Liver (tissue), 9 donors: ENCODE data around the gene C3orf18. TPM values are rescaled to one million over a fixed set of nuclear protein-coding genes. Genes with fewer than 3 reads are reported as not detected.

Experiments
- DNase-seq: peaks from one replicate; pipeline ENCODE4 v3.0.0-alpha.2; 2017; ENCODE audit warnings: low spot score
- H3K27ac ChIP-seq, 2 donors: one replicate each; pipeline ENCODE4 v1.7.0; 2013; ENCODE audit warnings: inconsistent platforms in 2 of 2, low read length in 2 of 2, control low read depth in 1 of 2, low read depth in 1 of 2, mild to moderate bottlenecking in 1 of 2
- H3K27me3 ChIP-seq, 4 donors: one replicate each; pipeline versions ENCODE4 v1.6.1 to v1.7.0; 2013; ENCODE audit warnings: low read length in 3 of 4, inconsistent platforms in 1 of 4, mild to moderate bottlenecking in 1 of 4, moderate library complexity in 1 of 4; ENCODE audit not compliant: control insufficient read depth in 4 of 4, insufficient read depth in 4 of 4
- H3K36me3 ChIP-seq, 4 donors: one replicate each; pipeline versions ENCODE4 v1.6.1 to v1.7.0; 2013; ENCODE audit warnings: low read length in 3 of 4, mild to moderate bottlenecking in 3 of 4, low read depth in 1 of 4, moderate library complexity in 1 of 4; ENCODE audit not compliant: control insufficient read depth in 4 of 4, insufficient read depth in 3 of 4
- H3K4me1 ChIP-seq, 4 donors: one replicate each; pipeline versions ENCODE4 v1.6.1 to v1.7.0; 2013; ENCODE audit warnings: low read length in 3 of 4, mild to moderate bottlenecking in 3 of 4, moderate library complexity in 1 of 4; ENCODE audit not compliant: control insufficient read depth in 4 of 4, insufficient read depth in 4 of 4
- H3K4me3 ChIP-seq, 3 donors: one replicate each; pipeline versions ENCODE4 v1.6.1 to v1.7.0; 2013; ENCODE audit warnings: low read length in 3 of 3, control low read depth in 1 of 3, low read depth in 1 of 3, mild to moderate bottlenecking in 1 of 3
- H3K9ac ChIP-seq, 2 donors: one replicate each; pipeline ENCODE4 v1.7.0; 2013; ENCODE audit warnings: low read length in 2 of 2, mild to moderate bottlenecking in 2 of 2, moderate library complexity in 2 of 2, control low read depth in 1 of 2, low read depth in 1 of 2
- H3K9me3 ChIP-seq, 4 donors: one replicate each; pipeline versions ENCODE4 v1.6.1 to v1.7.0; 2013; ENCODE audit warnings: low read length in 3 of 4; ENCODE audit not compliant: control insufficient read depth in 4 of 4
- ATF3 ChIP-seq: IDR thresholded peaks from 2 replicates; pipeline ENCODE4 v1.6.1; 2016; ENCODE audit warnings: antibody characterized with exemption
- EGR1 ChIP-seq, 2 donors: IDR thresholded peaks; 2 replicates each; pipeline ENCODE4 v1.6.1; 2016 to 2018; ENCODE audit warnings: antibody characterized with exemption in 2 of 2, low read depth in 2 of 2
- FOXA1 ChIP-seq: IDR thresholded peaks from 2 replicates; pipeline ENCODE4 v1.6.1; 2016; ENCODE audit warnings: antibody characterized with exemption
- GABPA ChIP-seq, 2 donors: IDR thresholded peaks in 1 of 2; conservative IDR thresholded peaks in 1 of 2; 2 replicates each; pipeline ENCODE4 v1.6.1; 2016; ENCODE audit warnings: antibody characterized with exemption in 2 of 2, mild to moderate bottlenecking in 1 of 2, moderate library complexity in 1 of 2
- HNF4A ChIP-seq, 2 donors: conservative IDR thresholded peaks; 2 replicates each; pipeline ENCODE4 v1.6.1; 2016; ENCODE audit warnings: antibody characterized with exemption in 2 of 2, mild to moderate bottlenecking in 2 of 2
- HNF4G ChIP-seq: IDR thresholded peaks from 2 replicates; pipeline ENCODE4 v1.6.1; 2016; ENCODE audit warnings: antibody characterized with exemption
- JUND ChIP-seq, 2 donors: IDR thresholded peaks; 2 replicates each; pipeline ENCODE4 v1.6.1; 2016; ENCODE audit warnings: antibody characterized with exemption in 2 of 2
- MAX ChIP-seq: IDR thresholded peaks from 2 replicates; pipeline ENCODE4 v1.6.1; 2016; ENCODE audit warnings: antibody characterized with exemption
- NR2F2 ChIP-seq: IDR thresholded peaks from 2 replicates; pipeline ENCODE4 v1.6.1; 2016; ENCODE audit warnings: antibody characterized with exemption
- RAD21 ChIP-seq, 2 donors: IDR thresholded peaks; 2 replicates each; pipeline ENCODE4 v1.6.1; 2016; ENCODE audit warnings: antibody characterized with exemption in 2 of 2, mild to moderate bottlenecking in 2 of 2
- RXRA ChIP-seq, 2 donors: IDR thresholded peaks; 2 replicates each; pipeline ENCODE4 v1.6.1; 2017 to 2018; ENCODE audit warnings: antibody characterized with exemption in 2 of 2, mild to moderate bottlenecking in 1 of 2
- SP1 ChIP-seq: IDR thresholded peaks from 2 replicates; pipeline ENCODE4 v1.6.1; 2018; ENCODE audit warnings: antibody characterized with exemption, mild to moderate bottlenecking
- TAF1 ChIP-seq: conservative IDR thresholded peaks from 2 replicates; pipeline ENCODE4 v1.6.1; 2016; ENCODE audit warnings: antibody characterized with exemption, mild to moderate bottlenecking
- YY1 ChIP-seq: IDR thresholded peaks from 2 replicates; pipeline ENCODE4 v1.6.1; 2016; ENCODE audit warnings: antibody characterized with exemption, mild to moderate bottlenecking
- WGBS: extraction: QIAGEN DNeasy Blood & Tissue Kit; methylation state at CpG from one replicate; pipeline ENCODE4 v1.1.7; 2013; 5-methylcytosine and 5-hydroxymethylcytosine counted together
- polyA plus RNA-seq, 2 donors: library from polyadenylated mRNA; stranded (reverse) in 1 of 2; unstranded in 1 of 2; fragments of 200-250 nt in 1 of 2; fragments of >200 nt in 1 of 2; fragmentation: Nextera tagmentation in 1 of 2; extraction: Ambion mirVana in 1 of 2; gene quantifications; one replicate each; pipeline versions ENCODE4 v1.2.1 to v1.2.3, GENCODE V29; 2013 to 2015
- total RNA-seq, 2 donors: library from RNA; depleted of rRNA; stranded (reverse); fragments of >200 nt; gene quantifications; one replicate each; pipeline ENCODE4 v1.2.3, GENCODE V29; 2014
- TF ChIP-seq, protein P1 (sequence below): fragments of 150-350 bp; IDR thresholded peaks from 2 replicates; pipeline ENCODE4 v1.5.1; 2017; ENCODE audit warnings: improper control_type of control experiment, low read depth, low read length; ENCODE audit not compliant: missing input control
- TF ChIP-seq, protein P2 (sequence below): IDR thresholded peaks from 2 replicates; pipeline ENCODE4 v1.6.1; 2016; ENCODE audit warnings: antibody characterized with exemption
- donor health status: healthy.
- donor health status: healthy.
- donor health status: healthy.
- donor health status: healthy.
- donor health status: healthy.

Gene C3orf18
- total and polyA plus RNA-seq, 4 donors = 0.54 to 2.7 (median 1.5) TPM

DNA sequence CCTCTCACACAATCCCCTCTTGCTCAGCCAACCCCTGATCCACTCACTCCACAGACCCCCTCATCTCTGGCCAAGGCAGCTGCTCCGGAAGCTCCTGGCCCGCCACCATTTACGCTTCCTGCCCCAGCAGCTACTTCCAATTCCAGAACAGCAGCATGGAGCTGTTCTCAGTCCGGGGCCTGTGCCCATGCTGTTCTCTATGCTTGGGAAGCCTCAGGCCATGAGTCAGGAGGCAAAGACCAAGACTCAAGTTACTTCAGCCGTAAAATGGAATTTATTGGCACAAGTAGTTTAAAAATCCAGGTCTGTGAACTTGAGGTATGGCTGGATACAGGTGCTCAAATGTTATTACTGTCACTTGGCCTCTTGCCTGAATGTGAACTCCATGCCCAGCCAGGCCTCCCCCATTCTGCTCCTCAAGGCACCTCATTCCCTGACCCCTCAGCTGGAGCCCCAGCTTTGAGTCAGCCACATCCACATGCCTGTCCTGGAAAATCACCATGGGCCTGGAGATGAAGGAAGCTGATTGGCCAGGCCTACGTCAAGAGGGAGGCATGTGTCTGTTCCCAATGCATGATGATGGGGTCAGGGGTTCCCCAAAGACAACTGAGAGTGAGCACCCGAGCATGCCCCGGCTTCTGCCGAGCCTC lies 32.7 kb downstream of the C3orf18 start:
- Histone ChIP-seq H3K27me3 (peaks cover 0 to 2% (median 0%) of the 10 kb centered on the region in 4 donors), H3K36me3 (no peaks in the 10 kb centered on the region), H3K27ac (no peak overlapping the region), H3K9ac (no peak overlapping the region), H3K4me1 (no peaks in the 10 kb centered on the region), H3K4me3 (no peak overlapping the region), H3K9me3 (no peaks in the 10 kb centered on the region)
- TF ChIP-seq FOXA1 (no peak), JUND (IDR thresholded peaks at IDR 0.05) (no peak), EGR1 (IDR thresholded peaks at IDR 0.05; ENCODE audit: low read depth in 2 of 2) (no peak), NR2F2 (no peak), RXRA (IDR thresholded peaks at IDR 0.05) (no peak), TAF1 (no peak)
- TF ChIP-seq, protein P1, sequence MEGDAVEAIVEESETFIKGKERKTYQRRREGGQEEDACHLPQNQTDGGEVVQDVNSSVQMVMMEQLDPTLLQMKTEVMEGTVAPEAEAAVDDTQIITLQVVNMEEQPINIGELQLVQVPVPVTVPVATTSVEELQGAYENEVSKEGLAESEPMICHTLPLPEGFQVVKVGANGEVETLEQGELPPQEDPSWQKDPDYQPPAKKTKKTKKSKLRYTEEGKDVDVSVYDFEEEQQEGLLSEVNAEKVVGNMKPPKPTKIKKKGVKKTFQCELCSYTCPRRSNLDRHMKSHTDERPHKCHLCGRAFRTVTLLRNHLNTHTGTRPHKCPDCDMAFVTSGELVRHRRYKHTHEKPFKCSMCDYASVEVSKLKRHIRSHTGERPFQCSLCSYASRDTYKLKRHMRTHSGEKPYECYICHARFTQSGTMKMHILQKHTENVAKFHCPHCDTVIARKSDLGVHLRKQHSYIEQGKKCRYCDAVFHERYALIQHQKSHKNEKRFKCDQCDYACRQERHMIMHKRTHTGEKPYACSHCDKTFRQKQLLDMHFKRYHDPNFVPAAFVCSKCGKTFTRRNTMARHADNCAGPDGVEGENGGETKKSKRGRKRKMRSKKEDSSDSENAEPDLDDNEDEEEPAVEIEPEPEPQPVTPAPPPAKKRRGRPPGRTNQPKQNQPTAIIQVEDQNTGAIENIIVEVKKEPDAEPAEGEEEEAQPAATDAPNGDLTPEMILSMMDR = no peak
- no peak for DNase-seq
- 80% methylated on average over 9 of the region's 9 CpGs for WGBS

GRCh38 chr3:50533807-50534461 lies 33.6 kb downstream of the C3orf18 start:
- Histone ChIP-seq H3K4me1 (no peaks in the 10 kb centered on the region), H3K9ac (no peak overlapping the region), H3K27me3 (peaks cover 0 to 2% (median 0%) of the 10 kb centered on the region in 4 donors), H3K9me3 (no peaks in the 10 kb centered on the region), H3K27ac (no peak overlapping the region), H3K4me3 (no peak overlapping the region), H3K36me3 (no peaks in the 10 kb centered on the region)
- TF ChIP-seq, protein P1 = no peak
- TF ChIP-seq JUND (IDR thresholded peaks at IDR 0.05) (no peak), GABPA (IDR thresholded peaks at IDR 0.05 in 1 of 2, conservative IDR thresholded peaks at IDR 0.05 in 1 of 2) (no peak), SP1 (no peak)
- no peak for DNase-seq
- WGBS = 67% methylated on average over 9 of the region's 9 CpGs

GRCh38 chr3:50533316-50533715 lies 34.2 kb downstream of the C3orf18 start:
- Histone ChIP-seq H3K9ac (no peak overlapping the region), H3K36me3 (no peaks in the 10 kb centered on the region), H3K27me3 (peaks cover 0 to 2% (median 0%) of the 10 kb centered on the region in 4 donors), H3K9me3 (no peaks in the 10 kb centered on the region), H3K4me1 (no peaks in the 10 kb centered on the region), H3K4me3 (no peak overlapping the region), H3K27ac (no peak overlapping the region)
- DNase-seq = no peak
- 76% methylated on average over 13 of the region's 13 CpGs for WGBS
- TF ChIP-seq GABPA (IDR thresholded peaks at IDR 0.05 in 1 of 2, conservative IDR thresholded peaks at IDR 0.05 in 1 of 2) (no peak), NR2F2 (no peak), EGR1 (IDR thresholded peaks at IDR 0.05; ENCODE audit: low read depth in 2 of 2) (no peak), JUND (IDR thresholded peaks at IDR 0.05) (no peak), ATF3 (no peak), FOXA1 (no peak), HNF4A (conservative IDR thresholded peaks at IDR 0.05) (no peak), YY1 (no peak), RAD21 (IDR thresholded peaks at IDR 0.05) (no peak), HNF4G (no peak), RXRA (IDR thresholded peaks at IDR 0.05) (no peak), MAX (no peak), SP1 (no peak)
- TF ChIP-seq, protein P1 = no peak
- TF ChIP-seq, protein P2, sequence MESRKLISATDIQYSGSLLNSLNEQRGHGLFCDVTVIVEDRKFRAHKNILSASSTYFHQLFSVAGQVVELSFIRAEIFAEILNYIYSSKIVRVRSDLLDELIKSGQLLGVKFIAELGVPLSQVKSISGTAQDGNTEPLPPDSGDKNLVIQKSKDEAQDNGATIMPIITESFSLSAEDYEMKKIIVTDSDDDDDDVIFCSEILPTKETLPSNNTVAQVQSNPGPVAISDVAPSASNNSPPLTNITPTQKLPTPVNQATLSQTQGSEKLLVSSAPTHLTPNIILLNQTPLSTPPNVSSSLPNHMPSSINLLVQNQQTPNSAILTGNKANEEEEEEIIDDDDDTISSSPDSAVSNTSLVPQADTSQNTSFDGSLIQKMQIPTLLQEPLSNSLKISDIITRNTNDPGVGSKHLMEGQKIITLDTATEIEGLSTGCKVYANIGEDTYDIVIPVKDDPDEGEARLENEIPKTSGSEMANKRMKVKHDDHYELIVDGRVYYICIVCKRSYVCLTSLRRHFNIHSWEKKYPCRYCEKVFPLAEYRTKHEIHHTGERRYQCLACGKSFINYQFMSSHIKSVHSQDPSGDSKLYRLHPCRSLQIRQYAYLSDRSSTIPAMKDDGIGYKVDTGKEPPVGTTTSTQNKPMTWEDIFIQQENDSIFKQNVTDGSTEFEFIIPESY = no peak
